Vagina (tissue), 2 donors: ENCODE results near the gene ADGRV1. TPM values are rescaled to one million over a fixed set of nuclear protein-coding genes. Genes with fewer than 3 reads are reported as not detected.

Experiments
- DNase-seq, 2 donors: peaks; one replicate each; pipeline ENCODE4 v3.0.0-alpha.2; 2017; ENCODE audit errors: extremely low spot score in 2 of 2
- H3K27ac ChIP-seq: fragments of 200-600 bp; sonication (generic); one replicate; pipeline ENCODE4 v1.5.1; 2019
- H3K27me3 ChIP-seq: fragments of 200-600 bp; sonication (generic); one replicate; pipeline ENCODE4 v1.5.1; 2019
- H3K36me3 ChIP-seq, 2 donors: fragments of 200-600 bp; sonication (generic); one replicate each; pipeline ENCODE4 v1.5.1; 2017 to 2019
- H3K4me1 ChIP-seq: fragments of 200-600 bp; sonication (generic); one replicate; pipeline ENCODE4 v1.5.1; 2019
- H3K4me3 ChIP-seq, 2 donors: fragments of 200-600 bp; sonication (generic); 1 replicate in 1 of 2; 2 replicates in 1 of 2; pipeline ENCODE4 v1.5.1; 2016 to 2019
- H3K9me3 ChIP-seq: fragments of 200-600 bp; sonication (generic); one replicate; pipeline ENCODE4 v1.5.1; 2019
- POLR2A ChIP-seq, 2 donors: fragments of 450-650 bp; IDR thresholded peaks; one replicate each; pipeline ENCODE4 v1.6.1; 2017; ENCODE audit warnings: antibody characterized with exemption in 2 of 2, mild to moderate bottlenecking in 2 of 2, moderate library complexity in 2 of 2
- POLR2AphosphoS5 ChIP-seq, 2 donors: sonication (generic); formaldehyde crosslinking; IDR thresholded peaks; one replicate each; pipeline ENCODE4 v1.9.0; 2017; ENCODE audit warnings: antibody characterized with exemption in 2 of 2, mild to moderate bottlenecking in 2 of 2, low read depth in 1 of 2; ENCODE audit not compliant: insufficient read depth in 1 of 2
- intact Hi-C: fragments of 100-400 bp; cut with DNase I; formaldehyde crosslinking; loops from one replicate; pipeline ENCODE4 v1.15.1; 2023
- total RNA-seq: library from RNA; depleted of rRNA; stranded (reverse); fragments of >200 nt; gene quantifications from one replicate; pipeline ENCODE4 v1.2.3, GENCODE V29; 2016
- TF ChIP-seq, protein P1 (sequence below), 3 experiments: fragments of 450-650 bp in 2 of 3; fragments of 200-600 bp in 1 of 3; sonication (generic) in 1 of 3; IDR thresholded peaks; one replicate each; pipeline ENCODE4 v1.5.1; 2017 to 2019; ENCODE audit warnings: antibody characterized with exemption in 3 of 3, mild to moderate bottlenecking in 2 of 3, moderate library complexity in 2 of 3

ADGRV1 gene
- total RNA-seq, 1 donor from 2014 or later = 10.6 TPM

GRCh38 chr5:91178461-91178860 is 619.9 kb downstream of the ADGRV1 start:
- intact Hi-C loops = no loop called here
- Histone ChIP-seq H3K9me3 (no peaks in the 10 kb centered on the region), H3K27ac (no peak overlapping the region), H3K36me3 (no peaks in the 10 kb centered on the region), H3K4me3 (no peak overlapping the region), H3K4me1 (peaks cover 7% of the 10 kb centered on the region), H3K27me3 (no peaks in the 10 kb centered on the region)
- TF ChIP-seq POLR2AphosphoS5 (IDR thresholded peaks at IDR 0.05; ENCODE audit: insufficient read depth in 1 of 2, low read depth in 1 of 2) (no peak), POLR2A (IDR thresholded peaks at IDR 0.05) (no peak)
- TF ChIP-seq, protein P1, sequence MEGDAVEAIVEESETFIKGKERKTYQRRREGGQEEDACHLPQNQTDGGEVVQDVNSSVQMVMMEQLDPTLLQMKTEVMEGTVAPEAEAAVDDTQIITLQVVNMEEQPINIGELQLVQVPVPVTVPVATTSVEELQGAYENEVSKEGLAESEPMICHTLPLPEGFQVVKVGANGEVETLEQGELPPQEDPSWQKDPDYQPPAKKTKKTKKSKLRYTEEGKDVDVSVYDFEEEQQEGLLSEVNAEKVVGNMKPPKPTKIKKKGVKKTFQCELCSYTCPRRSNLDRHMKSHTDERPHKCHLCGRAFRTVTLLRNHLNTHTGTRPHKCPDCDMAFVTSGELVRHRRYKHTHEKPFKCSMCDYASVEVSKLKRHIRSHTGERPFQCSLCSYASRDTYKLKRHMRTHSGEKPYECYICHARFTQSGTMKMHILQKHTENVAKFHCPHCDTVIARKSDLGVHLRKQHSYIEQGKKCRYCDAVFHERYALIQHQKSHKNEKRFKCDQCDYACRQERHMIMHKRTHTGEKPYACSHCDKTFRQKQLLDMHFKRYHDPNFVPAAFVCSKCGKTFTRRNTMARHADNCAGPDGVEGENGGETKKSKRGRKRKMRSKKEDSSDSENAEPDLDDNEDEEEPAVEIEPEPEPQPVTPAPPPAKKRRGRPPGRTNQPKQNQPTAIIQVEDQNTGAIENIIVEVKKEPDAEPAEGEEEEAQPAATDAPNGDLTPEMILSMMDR (IDR thresholded peaks at IDR 0.05) = no peak
- DNase-seq = no peak

DNA sequence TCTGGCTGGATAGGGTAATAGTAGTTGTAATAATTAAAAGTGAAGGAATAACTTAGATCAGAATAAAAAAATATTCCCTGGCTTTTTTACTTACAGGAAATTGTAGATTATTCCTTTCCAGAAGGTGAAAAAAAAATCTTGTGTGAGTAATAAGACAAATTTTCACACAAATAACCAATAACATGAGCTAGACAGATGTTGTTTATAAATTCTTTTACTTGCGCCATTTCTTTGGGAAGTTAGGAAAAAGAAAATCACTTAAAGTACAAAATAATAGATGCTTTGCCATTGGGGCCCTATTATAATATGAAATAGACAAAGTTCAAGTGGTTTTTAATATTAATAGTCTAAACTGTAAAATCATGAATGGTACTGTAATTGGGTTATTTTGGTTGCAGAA is 620.4 kb downstream of the ADGRV1 start:
- H3K9me3 ChIP-seq = no peaks in the 10 kb centered on the region
- DNase-seq = no peak

GRCh38 chr5:91180506-91180905 is 621.9 kb downstream of the ADGRV1 start:
- Histone ChIP-seq H3K27me3 (no peaks in the 10 kb centered on the region), H3K9me3 (no peaks in the 10 kb centered on the region), H3K4me3 (no peak overlapping the region), H3K27ac (no peak overlapping the region), H3K4me1 (peaks cover 7% of the 10 kb centered on the region), H3K36me3 (no peaks in the 10 kb centered on the region)
- no peak for DNase-seq
- TF ChIP-seq, protein P1 (IDR thresholded peaks at IDR 0.05) = no peak
- TF ChIP-seq POLR2AphosphoS5 (IDR thresholded peaks at IDR 0.05; ENCODE audit: insufficient read depth in 1 of 2, low read depth in 1 of 2) (no peak), POLR2A (IDR thresholded peaks at IDR 0.05) (no peak)
- intact Hi-C loops = no loop called here

More for the DNA sequence above, 620.4 kb downstream of the ADGRV1 start:
- TF ChIP-seq POLR2AphosphoS5 (IDR thresholded peaks at IDR 0.05; ENCODE audit: insufficient read depth in 1 of 2, low read depth in 1 of 2) (no peak), POLR2A (IDR thresholded peaks at IDR 0.05) (no peak)
- TF ChIP-seq, protein P1 (IDR thresholded peaks at IDR 0.05) = no peak
- peaks cover 7% of the 10 kb centered on the region for H3K4me1 ChIP-seq
- intact Hi-C loops = no loop called here
- H3K27me3 ChIP-seq = no peaks in the 10 kb centered on the region
- no peak overlapping the region for H3K4me3 ChIP-seq
- H3K36me3 ChIP-seq = no peaks in the 10 kb centered on the region
- peak overlapping the region; percentile 51 for H3K27ac ChIP-seq

- intact Hi-C loops = no loop called here
- no peak for DNase-seq
Measured at GRCh38 chr5:91182763-91183162, 624.2 kb downstream of the ADGRV1 start.

DNA sequence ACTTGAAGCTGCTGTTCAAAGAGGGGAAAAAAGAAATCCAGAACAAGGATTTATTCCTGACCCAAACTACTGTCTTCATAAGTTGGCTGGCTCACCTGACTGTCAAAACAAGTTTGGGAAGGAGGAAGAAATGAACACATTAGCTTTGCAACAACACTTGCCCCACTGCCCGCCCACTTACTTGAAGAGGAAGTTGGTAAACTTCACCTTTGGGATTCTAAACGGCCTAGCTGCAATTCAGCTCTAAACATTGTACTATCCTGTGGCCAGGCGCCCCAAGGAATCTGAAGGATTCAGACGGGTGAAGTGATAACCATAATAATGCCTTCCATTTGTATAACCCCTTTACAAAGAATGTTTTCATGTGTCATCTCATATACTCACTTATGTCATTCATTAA is 625.1 kb downstream of the ADGRV1 start:
- Histone ChIP-seq H3K27me3 (no peaks in the 10 kb centered on the region), H3K4me3 (no peak overlapping the region), H3K9me3 (no peaks in the 10 kb centered on the region), H3K36me3 (no peaks in the 10 kb centered on the region), H3K27ac (peak overlapping the region; percentile 31), H3K4me1 (peaks cover 7% of the 10 kb centered on the region)
- TF ChIP-seq POLR2AphosphoS5 (IDR thresholded peaks at IDR 0.05; ENCODE audit: insufficient read depth in 1 of 2, low read depth in 1 of 2) (no peak), POLR2A (IDR thresholded peaks at IDR 0.05) (no peak)
- TF ChIP-seq, protein P1 (IDR thresholded peaks at IDR 0.05) = no peak
- DNase-seq = no peak
- intact Hi-C loops = no loop called here

More at GRCh38 chr5:91182763-91183162, 624.2 kb downstream of the ADGRV1 start:
- no peaks in the 10 kb centered on the region for H3K27me3 ChIP-seq
- TF ChIP-seq, protein P1 (IDR thresholded peaks at IDR 0.05) = no peak
- TF ChIP-seq POLR2AphosphoS5 (IDR thresholded peaks at IDR 0.05; ENCODE audit: insufficient read depth in 1 of 2, low read depth in 1 of 2) = peak in 1 of 2 donors; percentile 42
- H3K9me3 ChIP-seq = no peaks in the 10 kb centered on the region
- no peaks in the 10 kb centered on the region for H3K36me3 ChIP-seq
- peaks cover 7% of the 10 kb centered on the region for H3K4me1 ChIP-seq
- peak overlapping the region; percentile 31 for H3K27ac ChIP-seq
- no peak overlapping the region for H3K4me3 ChIP-seq
